GM23338 (cell line): ENCODE data around the gene GLRA2. TPM values are rescaled to one million over a fixed set of nuclear protein-coding genes. Genes with fewer than 3 reads are reported as not detected.

ENCODE experiments used
- ATAC-seq: fragments of 200-7000 bp; cut with Tn5 transposase; 3 replicates; pipeline ENCODE4 v1.9.1; 2020
- DNase-seq: peaks from one replicate; pipeline ENCODE4 v3.0.0-alpha.2; 2015; ENCODE audit warnings: low spot score
- H2AFZ ChIP-seq: fragments of 200-600 bp; sonication (generic); 2 replicates; pipeline ENCODE4 v1.8.0; 2016; ENCODE audit warnings: antibody characterized with exemption, mild to moderate bottlenecking, moderate library complexity
- H3F3A ChIP-seq: fragments of 200-600 bp; sonication (generic); replicated peaks from 2 replicates; pipeline ENCODE4 v1.8.0; 2017; ENCODE audit warnings: antibody characterized with exemption, mixed run types, low read depth
- H3K27ac ChIP-seq: fragments of 200-600 bp; sonication (generic); 2 replicates; pipeline ENCODE4 v1.6.1; 2016; ENCODE audit warnings: low read depth
- H3K27me3 ChIP-seq: fragments of 200-600 bp; sonication (generic); 2 replicates; pipeline ENCODE4 v1.8.0; 2016; ENCODE audit warnings: mild to moderate bottlenecking, mixed run types, moderate library complexity; ENCODE audit not compliant: insufficient read depth
- H3K36me3 ChIP-seq: fragments of 200-600 bp; sonication (generic); 2 replicates; pipeline ENCODE4 v1.8.0; 2016; ENCODE audit warnings: mild to moderate bottlenecking; ENCODE audit not compliant: insufficient read depth
- H3K4me1 ChIP-seq: fragments of 200-600 bp; sonication (generic); 2 replicates; pipeline ENCODE4 v1.8.0; 2016; ENCODE audit warnings: mild to moderate bottlenecking, moderate library complexity; ENCODE audit not compliant: insufficient read depth
- H3K4me2 ChIP-seq: fragments of 200-600 bp; sonication (generic); 2 replicates; pipeline ENCODE4 v1.7.1; 2017; ENCODE audit warnings: mixed run types
- H3K4me3 ChIP-seq: fragments of 200-600 bp; sonication (generic); 2 replicates; pipeline ENCODE4 v1.6.1; 2016; ENCODE audit warnings: mixed run types
- H3K79me2 ChIP-seq: fragments of 200-600 bp; sonication (generic); replicated peaks from 2 replicates; pipeline ENCODE4 v1.8.0; 2017; ENCODE audit warnings: mild to moderate bottlenecking; ENCODE audit not compliant: insufficient read depth
- H3K9me2 ChIP-seq: fragments of 200-600 bp; sonication (generic); 2 replicates; pipeline ENCODE4 v1.8.0; 2017; ENCODE audit not compliant: insufficient read depth
- H4K20me1 ChIP-seq: fragments of 200-600 bp; sonication (generic); replicated peaks from 2 replicates; pipeline ENCODE4 v1.8.0; 2017; ENCODE audit warnings: mild to moderate bottlenecking; ENCODE audit not compliant: insufficient read depth
- H3K27ac Mint-ChIP-seq: 2 replicates; pipeline ENCODE4 v1.8.0; 2020; ENCODE audit warnings: inconsistent platforms, mild to moderate bottlenecking, moderate library complexity, mixed read lengths
- H3K27me3 Mint-ChIP-seq: 3 replicates; pipeline ENCODE4 v1.8.0; 2022; ENCODE audit warnings: low read depth, mild to moderate bottlenecking, moderate library complexity, mixed read lengths, inconsistent platforms; ENCODE audit not compliant: insufficient read depth, poor library complexity
- H3K36me3 Mint-ChIP-seq: 3 replicates; pipeline ENCODE4 v1.8.0; 2021; ENCODE audit warnings: low read depth, mild to moderate bottlenecking, inconsistent platforms, moderate library complexity, mixed read lengths
- H3K4me1 Mint-ChIP-seq: 3 replicates; pipeline ENCODE4 v1.8.0; 2020; ENCODE audit warnings: mild to moderate bottlenecking, inconsistent platforms, mixed read lengths
- H3K4me3 Mint-ChIP-seq: 3 replicates; pipeline ENCODE4 v1.8.0; 2021; ENCODE audit warnings: moderate library complexity, mild to moderate bottlenecking, inconsistent platforms, mixed read lengths
- H3K9me3 Mint-ChIP-seq: 3 replicates; pipeline ENCODE4 v1.8.0; 2020; ENCODE audit warnings: moderate library complexity, mild to moderate bottlenecking, inconsistent platforms, mixed read lengths
- POLR2AphosphoS5 ChIP-seq: IDR thresholded peaks from 2 replicates; pipeline ENCODE4 v1.6.1; 2016; ENCODE audit warnings: antibody characterized with exemption, low read depth
- ZNF114 ChIP-seq: fragments of 250-450 bp; sonication (Bioruptor Pico); IDR thresholded peaks from 2 replicates; pipeline ENCODE4 v1.5.0; 2020; ENCODE audit warnings: mild to moderate bottlenecking, moderate library complexity
- ZNF331 ChIP-seq: fragments of 250-450 bp; sonication (Bioruptor Pico); IDR thresholded peaks from 2 replicates; pipeline ENCODE4 v1.5.0; 2020; ENCODE audit warnings: low read depth, mild to moderate bottlenecking, moderate library complexity
- ZNF462 ChIP-seq: fragments of 250-450 bp; sonication (Bioruptor Pico); IDR thresholded peaks from 2 replicates; pipeline ENCODE4 v1.5.0; 2020; ENCODE audit warnings: mild to moderate bottlenecking, moderate library complexity
- polyA plus RNA-seq: library from polyadenylated mRNA; unstranded; fragments of >200 nt; fragmentation: Nextera tagmentation; extraction: Ambion mirVana; gene quantifications from 2 replicates; pipeline ENCODE4 v1.2.1, GENCODE V29; 2016
- total RNA-seq: library from RNA; depleted of rRNA; stranded (reverse); fragments of >200 nt; shearing (Covaris generic); gene quantifications from 2 replicates; pipeline ENCODE4 v1.2.3, GENCODE V29; 2014

GLRA2 gene
- total and polyA plus RNA-seq, 2 experiments from 2014 or later = not detected

GRCh38 chrX:14533867-14534266, 4.5 kb downstream of the GLRA2 start (continued):
- TF ChIP-seq ZNF462 (CRISPR knock-in tag) (no peak), ZNF114 (CRISPR knock-in tag) (no peak), POLR2AphosphoS5 (no peak)

- Mint-ChIP-seq H3K27me3 (no peaks in the 10 kb centered on the region), H3K36me3 (no peaks in the 10 kb centered on the region; the same call in 2 of the 3 replicates), H3K9me3 (no peaks in the 10 kb centered on the region), H3K27ac (no peak overlapping the region), H3K4me1 (peaks cover 2% of the 10 kb centered on the region; the same call in 1 of the 3 replicates), H3K4me3 (no peak overlapping the region)
- TF ChIP-seq ZNF462 (CRISPR knock-in tag) (no peak), ZNF331 (CRISPR knock-in tag) (no peak)
- no peak for ATAC-seq
- H3K79me2 ChIP-seq = no peaks in the 10 kb centered on the region
- H3K4me2 ChIP-seq = no peak overlapping the region
- H3K27me3 ChIP-seq = no peaks in the 10 kb centered on the region
- DNase-seq = no peak
- H3F3A ChIP-seq = no peaks in the 10 kb centered on the region
- H3K4me3 ChIP-seq = no peak overlapping the region
- no peak overlapping the region for H2AFZ ChIP-seq
- H3K36me3 ChIP-seq = no peaks in the 10 kb centered on the region
- no peaks in the 10 kb centered on the region for H4K20me1 ChIP-seq
- H3K4me1 ChIP-seq = no peaks in the 10 kb centered on the region
- no peak overlapping the region for H3K27ac ChIP-seq
- H3K9me2 ChIP-seq = no peaks in the 10 kb centered on the region
Observed at GRCh38 chrX:14546190-14546589, 16.9 kb downstream of the GLRA2 start.
